ENCODE measurements around the gene SDHD. TPM values are rescaled to one million over a fixed set of nuclear protein-coding genes. Genes with fewer than 3 reads are reported as not detected.

The SDHD gene
- total and polyA plus RNA-seq, 2 of the 8 experiments (the other 6 are each of a cell fraction or from before 2014, with no cell fraction given), result 96.0 to 181 TPM

DNA sequence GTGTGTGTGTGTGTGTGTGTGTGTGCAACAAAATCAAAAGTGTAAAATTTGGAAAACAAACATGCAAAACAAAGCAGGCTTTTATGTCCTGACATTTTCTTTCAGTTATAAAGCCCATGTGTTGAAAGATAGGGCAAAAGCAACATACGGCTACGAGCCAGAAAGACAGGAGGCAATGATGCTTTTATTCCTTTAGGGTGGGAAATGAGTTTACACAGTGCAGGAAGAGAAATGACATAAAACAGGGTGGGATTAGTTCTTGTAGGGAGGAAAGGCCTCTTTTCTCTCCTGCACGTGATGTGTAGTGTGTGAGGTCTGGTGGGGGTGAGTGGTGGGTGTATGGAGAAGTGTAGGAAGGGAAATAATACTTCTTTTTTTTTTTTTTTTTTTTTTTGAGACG lies 47.8 kb downstream of the SDHD start:
- ChIA-PET POLR2A (ENCODE audit: partially characterized antibody) (no interaction called here), CTCF (ENCODE audit: partially characterized antibody) (interaction anchor here (1.8 kb wide), 1 partner anchor 12 kb away, joined by 3 read pairs; no protein-coding TSS in a partner anchor)
- TF ChIP-seq SAP30 (IDR thresholded peaks at IDR 0.05; ENCODE audit: insufficient read depth, insufficient replicate concordance, low read length), result no peak
- no peak for TF ChIP-seq PHF8 (conservative IDR thresholded peaks at IDR 0.05; ENCODE audit: low read depth, low read length)
- no peak for TF ChIP-seq RFX5 (IDR thresholded peaks at IDR 0.05; ENCODE audit: borderline replicate concordance, low read depth, low read length)
- TF ChIP-seq TEAD4 (IDR thresholded peaks at IDR 0.05; ENCODE audit: low read depth, low read length), result no peak
- TF ChIP-seq USF2 (IDR thresholded peaks at IDR 0.05; ENCODE audit: low read length), result no peak
- TF ChIP-seq TBP (IDR thresholded peaks at IDR 0.05; ENCODE audit: low read depth, low read length), result no peak
- TF ChIP-seq KDM4A (IDR thresholded peaks at IDR 0.05; ENCODE audit: low read depth, low read length, severe bottlenecking), result no peak
- no peak for TF ChIP-seq CEBPB (IDR thresholded peaks at IDR 0.05; ENCODE audit: low read depth, low read length)
- TF ChIP-seq TAF7 (optimal IDR thresholded peaks at IDR 0.05; ENCODE audit: borderline replicate concordance, low read depth, low read length), result no peak
- no peak for TF ChIP-seq RXRA (IDR thresholded peaks at IDR 0.05; ENCODE audit: insufficient read depth, low read depth, low read length)
- TF ChIP-seq BCL11A (IDR thresholded peaks at IDR 0.05; ENCODE audit: low read depth in 2 of 2, low read length in 2 of 2), result no peak
- TF ChIP-seq, protein P1, sequence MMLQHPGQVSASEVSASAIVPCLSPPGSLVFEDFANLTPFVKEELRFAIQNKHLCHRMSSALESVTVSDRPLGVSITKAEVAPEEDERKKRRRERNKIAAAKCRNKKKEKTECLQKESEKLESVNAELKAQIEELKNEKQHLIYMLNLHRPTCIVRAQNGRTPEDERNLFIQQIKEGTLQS (IDR thresholded peaks at IDR 0.05; ENCODE audit: insufficient read depth, low read depth, low read length), result no peak
- no peak overlapping the region for H2BK15ac ChIP-seq (ENCODE audit: low read length)
- no peaks in the 10 kb centered on the region for H3K27me3 ChIP-seq (replicated peaks in 1 of 4; ENCODE audit: control insufficient read depth in 3 of 4, extremely low read depth in 1 of 4, insufficient read depth in 3 of 4, low read length in 3 of 4)
- H3K23me2 ChIP-seq (ENCODE audit: low read depth, low read length), result no peaks in the 10 kb centered on the region; the same call in 1 of the 2 replicates
- no peak overlapping the region for H3K4me3 ChIP-seq (ENCODE audit: extremely low read depth in 1 of 4, insufficient read depth in 2 of 4, low read depth in 3 of 4, low read length in 4 of 4)
- FAIRE-seq, result no peak
- H3K27ac ChIP-seq (ENCODE audit: low read depth, low read length), result no peak overlapping the region
- H3K4me2 ChIP-seq (ENCODE audit: insufficient read depth in 1 of 2, low read depth in 2 of 2, low read length in 2 of 2), result no peak overlapping the region
- H3K4ac ChIP-seq (replicated peaks; ENCODE audit: insufficient read length, low read depth, low read length), result no peak overlapping the region
- no peaks in the 10 kb centered on the region for H3K79me1 ChIP-seq (ENCODE audit: low read depth, low read length)
- H3K18ac ChIP-seq (ENCODE audit: extremely low read depth, low read length), result no peak overlapping the region
- no peak for DNase-seq (ENCODE audit: low read depth in 1 of 2, low spot score in 2 of 2)
- no peak overlapping the region for H2AFZ ChIP-seq (ENCODE audit: low read length)
- H3K9ac ChIP-seq (replicated peaks in 1 of 4; ENCODE audit: extremely low read depth in 1 of 4, low read depth in 3 of 4, low read length in 3 of 4), result no peak overlapping the region
- H4K5ac ChIP-seq (ENCODE audit: insufficient read length, low read depth, low read length), result no peak overlapping the region
- no peaks in the 10 kb centered on the region for H4K20me1 ChIP-seq (replicated peaks in 1 of 2; ENCODE audit: control insufficient read depth in 1 of 2, insufficient read depth in 2 of 2, low read length in 2 of 2)
- H3K14ac ChIP-seq (ENCODE audit: insufficient read length), result no peak overlapping the region
- H3K23ac ChIP-seq (ENCODE audit: insufficient read length), result no peak overlapping the region
- no peak overlapping the region for H2BK20ac ChIP-seq (ENCODE audit: low read length)
- no peaks in the 10 kb centered on the region for H3K9me3 ChIP-seq (ENCODE audit: insufficient read depth in 2 of 2, low read depth in 1 of 2, low read length in 1 of 2)
- H2AK5ac ChIP-seq (ENCODE audit: low read depth, low read length), result no peak overlapping the region
- H3K79me2 ChIP-seq (ENCODE audit: control insufficient read depth in 1 of 2, insufficient read depth in 2 of 2, low read length in 2 of 2), result no peaks in the 10 kb centered on the region
- no peak overlapping the region for H4K91ac ChIP-seq (replicated peaks; ENCODE audit: insufficient read length, low read length)
- H4K8ac ChIP-seq (ENCODE audit: extremely low read depth, insufficient read depth, low read length), result no peak overlapping the region
- H2BK120ac ChIP-seq (replicated peaks; ENCODE audit: low read depth, low read length), result no peak overlapping the region
- H3K4me1 ChIP-seq (replicated peaks in 1 of 4; ENCODE audit: control insufficient read depth in 3 of 4, insufficient read depth in 4 of 4, low read length in 3 of 4), result no peaks in the 10 kb centered on the region
- 95% methylated on average over 3 of the region's 4 CpGs; no CpG with 5 or more reads in 1 of the 2 experiments for WGBS, 2 experiments (ENCODE audit: extremely low coverage in 1 of 2, insufficient coverage in 1 of 2, insufficient read length in 1 of 2, insufficient replicate concordance in 2 of 2, low coverage in 1 of 2, low lambda C conversion rate in 2 of 2, missing lambda C conversion rate in 1 of 2)
- no peak overlapping the region for H2BK12ac ChIP-seq (ENCODE audit: low read depth, low read length)
- H3K56ac ChIP-seq (replicated peaks; ENCODE audit: insufficient read length, low read depth, low read length), result no peak overlapping the region
- no peak overlapping the region for H2BK5ac ChIP-seq (ENCODE audit: low read depth, low read length)
- no peaks in the 10 kb centered on the region for H3K36me3 ChIP-seq (ENCODE audit: control insufficient read depth in 2 of 4, insufficient read depth in 4 of 4, low read length in 3 of 4)

All from H1 (cell line).